Uterus (tissue), 2 donors: ENCODE results near the gene BPHL.

ENCODE experiments used
- POLR2A ChIP-seq, 2 donors: fragments of 450-650 bp; IDR thresholded peaks; one replicate each; pipeline ENCODE4 v1.6.1; 2016; ENCODE audit warnings: antibody characterized with exemption in 2 of 2, mild to moderate bottlenecking in 1 of 2, moderate library complexity in 1 of 2
- TF ChIP-seq, protein P1 (sequence below), 4 experiments: fragments of 200-600 bp in 2 of 4; fragments of 450-650 bp in 2 of 4; sonication (generic) in 2 of 4; IDR thresholded peaks; one replicate each; pipeline ENCODE4 v1.5.1; 2016 to 2019; ENCODE audit warnings: antibody characterized with exemption in 4 of 4, mild to moderate bottlenecking in 2 of 4, moderate library complexity in 1 of 4

DNA sequence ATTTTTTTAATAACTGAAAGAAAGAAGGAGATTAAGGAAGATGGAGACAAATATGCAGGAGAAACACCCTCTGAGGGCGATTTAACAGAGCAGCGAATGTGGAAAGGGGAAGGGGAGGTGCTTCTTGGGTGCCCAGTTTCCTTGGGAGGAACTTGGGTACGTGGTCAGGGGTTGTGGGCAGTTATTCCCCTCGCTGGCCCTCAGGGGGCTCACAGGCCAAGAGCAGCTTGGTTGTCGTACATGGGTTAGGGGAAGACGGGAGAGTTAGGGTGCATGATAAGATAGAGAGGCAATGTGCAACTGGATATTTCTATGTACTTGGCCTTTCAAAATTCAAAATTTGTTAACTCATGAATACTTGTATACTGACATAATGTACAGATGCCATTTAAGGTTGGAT, 45.9 kb downstream of the BPHL start:
- TF ChIP-seq, protein P1, sequence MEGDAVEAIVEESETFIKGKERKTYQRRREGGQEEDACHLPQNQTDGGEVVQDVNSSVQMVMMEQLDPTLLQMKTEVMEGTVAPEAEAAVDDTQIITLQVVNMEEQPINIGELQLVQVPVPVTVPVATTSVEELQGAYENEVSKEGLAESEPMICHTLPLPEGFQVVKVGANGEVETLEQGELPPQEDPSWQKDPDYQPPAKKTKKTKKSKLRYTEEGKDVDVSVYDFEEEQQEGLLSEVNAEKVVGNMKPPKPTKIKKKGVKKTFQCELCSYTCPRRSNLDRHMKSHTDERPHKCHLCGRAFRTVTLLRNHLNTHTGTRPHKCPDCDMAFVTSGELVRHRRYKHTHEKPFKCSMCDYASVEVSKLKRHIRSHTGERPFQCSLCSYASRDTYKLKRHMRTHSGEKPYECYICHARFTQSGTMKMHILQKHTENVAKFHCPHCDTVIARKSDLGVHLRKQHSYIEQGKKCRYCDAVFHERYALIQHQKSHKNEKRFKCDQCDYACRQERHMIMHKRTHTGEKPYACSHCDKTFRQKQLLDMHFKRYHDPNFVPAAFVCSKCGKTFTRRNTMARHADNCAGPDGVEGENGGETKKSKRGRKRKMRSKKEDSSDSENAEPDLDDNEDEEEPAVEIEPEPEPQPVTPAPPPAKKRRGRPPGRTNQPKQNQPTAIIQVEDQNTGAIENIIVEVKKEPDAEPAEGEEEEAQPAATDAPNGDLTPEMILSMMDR (IDR thresholded peaks at IDR 0.05), result no peak
- TF ChIP-seq POLR2A (IDR thresholded peaks at IDR 0.05), result no peak
